ENCODE results near the gene FCRLA. TPM values are rescaled to one million over a fixed set of nuclear protein-coding genes. Genes with fewer than 3 reads are reported as not detected.
"Not testable (repeated sequence)": the region's sequence is repeated elsewhere in the genome, so short reads cannot be mapped to it uniquely, and the experiment has no call there.

FCRLA gene
- total RNA-seq, 1 experiment from 2014 or later = 0.25 TPM

DNA sequence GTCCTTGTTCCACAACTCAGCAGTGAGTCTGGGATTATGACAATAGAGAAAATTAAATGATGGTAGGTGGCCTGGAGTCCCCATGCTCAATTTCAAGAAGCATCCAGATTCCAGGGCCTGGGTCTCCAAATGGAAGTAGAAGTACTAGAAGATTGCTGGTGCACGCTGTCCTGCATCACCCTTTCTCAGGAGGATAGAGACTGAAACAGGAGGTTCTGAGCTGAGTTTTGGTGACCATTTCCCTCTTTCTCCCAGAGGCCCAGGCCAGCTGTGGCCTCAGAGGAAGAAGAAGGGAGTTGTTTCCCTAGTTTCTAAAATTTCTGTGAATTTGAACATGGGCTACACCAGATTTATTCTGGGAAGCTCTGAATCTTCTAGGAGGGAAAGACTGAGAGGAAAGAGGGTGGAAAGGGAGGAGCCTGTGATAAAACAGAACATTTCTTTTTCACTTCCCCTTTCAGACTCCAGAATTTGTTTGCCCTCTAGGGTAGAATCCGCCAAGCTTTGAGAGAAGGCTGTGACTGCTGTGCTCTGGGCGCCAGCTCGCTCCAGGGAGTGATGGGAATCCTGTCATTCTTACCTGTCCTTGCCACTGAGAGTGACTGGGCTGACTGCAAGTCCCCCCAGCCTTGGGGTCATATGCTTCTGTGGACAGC, 44.2 kb upstream of the FCRLA start, which contains the start of gene FCGR2B:
Gene FCGR2B (plus strand): TSS at position 460 of the 656 bp plus-strand sequence. CDS start 99 bp downstream, at position 559.
- DNase-seq (ENCODE audit: low read depth, low spot score); ATAC-seq; H3K9ac ChIP-seq (ENCODE audit: low read length); H3K27ac ChIP-seq (ENCODE audit: low read depth, low read length); H2AFZ ChIP-seq (ENCODE audit: low read depth, low read length, poor library complexity, severe bottlenecking); RAD21 ChIA-PET (ENCODE audit: low non-redundant PET in 1 of 2, low total read pairs in 2 of 2, uncharacterized antibody in 2 of 2, unreplicated experiment in 2 of 2); H3K27me3 ChIP-seq (ENCODE audit: insufficient read depth, low read length); H3K9me3 ChIP-seq (ENCODE audit: control insufficient read depth in 1 of 2, insufficient read depth in 1 of 2, low read depth in 1 of 2, low read length in 2 of 2); H3K36me3 ChIP-seq (ENCODE audit: control insufficient read depth in 1 of 2, insufficient read depth in 2 of 2, low read length in 2 of 2); intact Hi-C loops (cut with micrococcal nuclease); H3K4me3 ChIP-seq (replicated peaks in 1 of 2; ENCODE audit: low read depth in 1 of 2, low read length in 2 of 2); H4K20me1 ChIP-seq (ENCODE audit: insufficient read depth); H3K79me2 ChIP-seq (ENCODE audit: insufficient read depth, low read length); BruUV-seq (replicated peaks); H3K4me2 ChIP-seq (ENCODE audit: low read length); CTCF ChIA-PET; H3K9me2 ChIP-seq (ENCODE audit: insufficient read depth); POLR2A ChIA-PET; H3K4me1 ChIP-seq (ENCODE audit: control insufficient read depth in 1 of 2, insufficient read depth in 2 of 2, low read length in 2 of 2): not testable (repeated sequence)

DNA sequence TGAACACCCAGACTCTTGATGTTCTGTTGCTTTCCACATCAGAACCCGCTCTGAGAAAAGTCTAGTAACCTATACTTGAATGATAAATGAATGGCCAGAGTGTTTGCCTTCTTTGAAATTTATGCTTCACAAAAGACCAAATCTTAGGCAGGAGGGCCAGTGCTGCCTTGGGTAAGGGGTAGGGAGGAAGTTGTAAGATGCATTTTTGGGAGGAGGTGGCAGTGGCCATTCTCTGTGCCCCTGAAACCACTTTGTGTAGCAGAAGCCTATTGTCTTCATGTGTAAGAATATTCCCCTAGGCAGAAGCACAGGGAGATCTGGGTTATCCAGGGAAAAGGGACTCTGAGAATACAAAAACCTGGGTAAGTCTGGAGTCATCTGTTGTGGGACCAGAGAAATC, 43.5 kb upstream of the FCRLA start:
- H4K20me1 ChIP-seq (ENCODE audit: insufficient read depth); H3K4me3 ChIP-seq (replicated peaks in 1 of 2; ENCODE audit: low read depth in 1 of 2, low read length in 2 of 2); H3K4me2 ChIP-seq (ENCODE audit: low read length); DNase-seq (ENCODE audit: low read depth, low spot score); intact Hi-C loops (cut with micrococcal nuclease); CTCF ChIA-PET; H3K9ac ChIP-seq (ENCODE audit: low read length); H3K79me2 ChIP-seq (ENCODE audit: insufficient read depth, low read length); ATAC-seq; H3K9me3 ChIP-seq (ENCODE audit: control insufficient read depth in 1 of 2, insufficient read depth in 1 of 2, low read depth in 1 of 2, low read length in 2 of 2); H3K36me3 ChIP-seq (ENCODE audit: control insufficient read depth in 1 of 2, insufficient read depth in 2 of 2, low read length in 2 of 2); H3K4me1 ChIP-seq (ENCODE audit: control insufficient read depth in 1 of 2, insufficient read depth in 2 of 2, low read length in 2 of 2); H3K27ac ChIP-seq (ENCODE audit: low read depth, low read length); H2AFZ ChIP-seq (ENCODE audit: low read depth, low read length, poor library complexity, severe bottlenecking); POLR2A ChIA-PET; H3K27me3 ChIP-seq (ENCODE audit: insufficient read depth, low read length); BruUV-seq (replicated peaks); H3K9me2 ChIP-seq (ENCODE audit: insufficient read depth); RAD21 ChIA-PET (ENCODE audit: low non-redundant PET in 1 of 2, low total read pairs in 2 of 2, uncharacterized antibody in 2 of 2, unreplicated experiment in 2 of 2): not testable (repeated sequence)

DNA sequence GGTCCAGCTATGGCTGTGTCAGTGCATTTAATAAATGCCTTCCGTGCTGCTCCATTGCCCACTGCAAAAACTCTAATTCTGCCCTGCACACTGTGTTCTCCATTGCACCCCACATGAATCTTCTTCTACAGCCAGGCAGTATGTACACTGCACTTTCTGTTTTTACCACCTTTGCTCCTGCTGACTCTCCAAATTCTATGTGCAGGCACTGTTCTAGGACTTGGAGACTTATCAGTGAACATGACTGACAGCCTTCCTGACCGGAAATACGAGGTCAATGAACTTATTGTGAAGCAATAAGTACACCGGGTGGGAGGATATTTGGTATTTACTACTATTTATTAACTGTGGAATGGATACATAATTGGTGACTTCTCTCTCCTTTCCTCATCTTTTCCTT, 42.3 kb upstream of the FCRLA start:
- H3K9me2 ChIP-seq (ENCODE audit: insufficient read depth); BruUV-seq (replicated peaks); H3K4me1 ChIP-seq (ENCODE audit: control insufficient read depth in 1 of 2, insufficient read depth in 2 of 2, low read length in 2 of 2); ATAC-seq; intact Hi-C loops (cut with micrococcal nuclease); DNase-seq (ENCODE audit: low read depth, low spot score); H3K9me3 ChIP-seq (ENCODE audit: control insufficient read depth in 1 of 2, insufficient read depth in 1 of 2, low read depth in 1 of 2, low read length in 2 of 2); H3K27ac ChIP-seq (ENCODE audit: low read depth, low read length); H3K79me2 ChIP-seq (ENCODE audit: insufficient read depth, low read length); H4K20me1 ChIP-seq (ENCODE audit: insufficient read depth); H3K4me2 ChIP-seq (ENCODE audit: low read length); H2AFZ ChIP-seq (ENCODE audit: low read depth, low read length, poor library complexity, severe bottlenecking); H3K27me3 ChIP-seq (ENCODE audit: insufficient read depth, low read length); H3K36me3 ChIP-seq (ENCODE audit: control insufficient read depth in 1 of 2, insufficient read depth in 2 of 2, low read length in 2 of 2); H3K4me3 ChIP-seq (replicated peaks in 1 of 2; ENCODE audit: low read depth in 1 of 2, low read length in 2 of 2); H3K9ac ChIP-seq (ENCODE audit: low read length); RAD21 ChIA-PET (ENCODE audit: low non-redundant PET in 1 of 2, low total read pairs in 2 of 2, uncharacterized antibody in 2 of 2, unreplicated experiment in 2 of 2); CTCF ChIA-PET; POLR2A ChIA-PET: not testable (repeated sequence)

DNA sequence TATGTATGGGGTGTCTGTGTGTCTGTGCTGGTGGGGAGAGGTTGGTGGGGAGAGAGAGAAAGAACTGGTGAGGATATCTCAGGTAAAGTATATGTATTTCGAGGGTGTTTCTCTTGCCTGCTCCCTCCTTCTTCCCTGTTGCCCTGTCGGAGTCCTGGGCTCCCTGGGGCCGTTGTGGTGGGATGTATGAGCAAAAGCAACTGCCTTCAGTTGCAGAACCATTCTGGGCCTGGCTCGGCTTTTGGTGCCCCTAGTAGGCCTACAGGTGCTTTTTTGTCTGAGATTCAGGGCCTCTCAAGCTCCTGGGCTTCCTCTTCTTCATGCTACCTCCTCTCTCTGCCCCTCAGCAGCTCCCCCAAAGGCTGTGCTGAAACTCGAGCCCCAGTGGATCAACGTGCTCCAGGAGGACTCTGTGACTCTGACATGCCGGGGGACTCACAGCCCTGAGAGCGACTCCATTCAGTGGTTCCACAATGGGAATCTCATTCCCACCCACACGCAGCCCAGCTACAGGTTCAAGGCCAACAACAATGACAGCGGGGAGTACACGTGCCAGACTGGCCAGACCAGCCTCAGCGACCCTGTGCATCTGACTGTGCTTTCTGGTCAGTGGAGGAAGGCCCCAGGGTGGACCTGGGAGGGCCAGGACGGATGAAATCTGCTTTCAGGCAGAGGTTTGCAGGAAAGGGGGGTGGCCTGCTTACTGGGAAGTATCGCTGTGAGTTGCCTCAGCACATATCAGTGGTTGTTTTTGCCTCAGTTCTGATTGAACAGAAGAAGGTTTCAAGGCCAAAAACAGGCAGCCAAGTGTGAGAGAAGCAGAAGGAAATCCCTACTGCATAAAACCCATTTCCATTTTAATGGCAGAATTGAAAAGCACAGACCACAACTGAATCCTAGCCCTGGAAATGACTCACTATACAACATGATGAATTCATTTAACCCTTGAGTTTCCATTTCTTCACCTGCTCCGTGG, 35.7 kb upstream of the FCRLA start:
- H3K9me2 ChIP-seq (ENCODE audit: insufficient read depth); ATAC-seq; POLR2A ChIA-PET; H3K9me3 ChIP-seq (ENCODE audit: control insufficient read depth in 1 of 2, insufficient read depth in 1 of 2, low read depth in 1 of 2, low read length in 2 of 2); BruUV-seq (replicated peaks); DNase-seq (ENCODE audit: low read depth, low spot score); H3K4me1 ChIP-seq (ENCODE audit: control insufficient read depth in 1 of 2, insufficient read depth in 2 of 2, low read length in 2 of 2); CTCF ChIA-PET; H3K9ac ChIP-seq (ENCODE audit: low read length); H3K27me3 ChIP-seq (ENCODE audit: insufficient read depth, low read length); intact Hi-C loops (cut with micrococcal nuclease); H3K4me2 ChIP-seq (ENCODE audit: low read length); H3K27ac ChIP-seq (ENCODE audit: low read depth, low read length); H3K36me3 ChIP-seq (ENCODE audit: control insufficient read depth in 1 of 2, insufficient read depth in 2 of 2, low read length in 2 of 2); RAD21 ChIA-PET (ENCODE audit: low non-redundant PET in 1 of 2, low total read pairs in 2 of 2, uncharacterized antibody in 2 of 2, unreplicated experiment in 2 of 2); H3K4me3 ChIP-seq (replicated peaks in 1 of 2; ENCODE audit: low read depth in 1 of 2, low read length in 2 of 2); H3K79me2 ChIP-seq (ENCODE audit: insufficient read depth, low read length); H2AFZ ChIP-seq (ENCODE audit: low read depth, low read length, poor library complexity, severe bottlenecking); H4K20me1 ChIP-seq (ENCODE audit: insufficient read depth): not testable (repeated sequence)
